ENCODE results near the gene ADNP2.
"Not testable (repeated sequence)": the region's sequence is repeated elsewhere in the genome, so short reads cannot be mapped to it uniquely, and the experiment has no call there.

The ADNP2 gene

GRCh38 chr18:80148326-80149199 is 39.5 kb downstream of the ADNP2 start:
- DNase-seq: peak in 2 of 3 experiments; percentile 56 to 70

- no peak for DNase-seq
These were observed 40.6 kb downstream of the ADNP2 start for GRCh38 chr18:80149667-80150066.

- DNase-seq: peak in 2 of 3 experiments; percentile 28 to 63
These were observed 45.2 kb downstream of the ADNP2 start for GRCh38 chr18:80154293-80154692.

GRCh38 chr18:80157708-80158343 is 48.8 kb downstream of the ADNP2 start:
- DNase-seq: peak; percentile 58 to 91 (median 82)

- DNase-seq: no peak
These were observed 49.3 kb downstream of the ADNP2 start for GRCh38 chr18:80158365-80158764.

GRCh38 chr18:80159713-80160636 is 50.9 kb downstream of the ADNP2 start:
- DNase-seq: no peak

- no peak for DNase-seq
These were observed 52.8 kb downstream of the ADNP2 start for GRCh38 chr18:80161781-80162417.

- no peak for DNase-seq
These were observed 54.1 kb downstream of the ADNP2 start for GRCh38 chr18:80163183-80163582.

- DNase-seq: not testable (repeated sequence)
These were observed 55.8 kb downstream of the ADNP2 start for GRCh38 chr18:80164727-80165355.

- DNase-seq: no peak
These were observed 57.2 kb downstream of the ADNP2 start for GRCh38 chr18:80166240-80166639.

- DNase-seq: no peak
These were observed 57.7 kb downstream of the ADNP2 start for GRCh38 chr18:80166725-80167124.

- no peak for DNase-seq
These were observed 58.3 kb downstream of the ADNP2 start for GRCh38 chr18:80167331-80167730.

GRCh38 chr18:80167931-80168330 is 58.9 kb downstream of the ADNP2 start:
- no peak for DNase-seq

- no peak for DNase-seq
These were observed 59.3 kb downstream of the ADNP2 start for GRCh38 chr18:80168346-80168745.

- no peak for DNase-seq
These were observed 59.9 kb downstream of the ADNP2 start for GRCh38 chr18:80168982-80169381.

GRCh38 chr18:80169607-80170006 is 60.5 kb downstream of the ADNP2 start:
- peak in 1 of 3 experiments; percentile 52 for DNase-seq

- DNase-seq: no peak
These were observed 61.5 kb downstream of the ADNP2 start for GRCh38 chr18:80170395-80171053.

GRCh38 chr18:80171054-80171872 is 62.2 kb downstream of the ADNP2 start:
- no peak for DNase-seq

GRCh38 chr18:80172056-80172455 is 63.0 kb downstream of the ADNP2 start:
- no peak for DNase-seq

GRCh38 chr18:80173060-80173459 is 64.0 kb downstream of the ADNP2 start:
- DNase-seq: no peak

Data from NCI-H1417 (cell line).